Measurements from ENCODE around the gene LIFR. TPM values are rescaled to one million over a fixed set of nuclear protein-coding genes. Genes with fewer than 3 reads are reported as not detected.

LIFR gene
- total and polyA plus RNA-seq, 12 donors = 6.0 to 58.8 (median 41.8) TPM

GRCh38 chr5:38478878-38479277 is 77.6 kb downstream of the LIFR start:
- 76 to 87% methylated on average over 3 of the region's 3 CpGs for WGBS, 2 donors
- TF ChIP-seq CTCF (IDR thresholded peaks at IDR 0.05) = no peak
- H3K27me3 ChIP-seq = peaks cover 0 to 52% (median 0%) of the 10 kb centered on the region in 7 donors
- peaks cover 0 to 73% (median 8%) of the 10 kb centered on the region in 9 donors for H3K36me3 ChIP-seq
- intact Hi-C loops (cut with DNase I) = no loop called here
- H3K9me3 ChIP-seq = no peaks in the 10 kb centered on the region
- no peak overlapping the region for H3K27ac ChIP-seq
- DNase-seq (no peak), ATAC-seq (peak in 1 of 8 donors; percentile 14)
- no peaks in the 10 kb centered on the region for H3K4me1 ChIP-seq
- no peak overlapping the region for H3K4me3 ChIP-seq

- intact Hi-C loops (cut with DNase I) = no loop called here
- WGBS, 2 donors = 82 to 94% methylated on average over 3 of the region's 3 CpGs
- TF ChIP-seq CTCF (IDR thresholded peaks at IDR 0.05) = no peak
- ATAC-seq (no peak), DNase-seq (no peak)
- Histone ChIP-seq H3K27ac (no peak overlapping the region), H3K4me3 (no peak overlapping the region), H3K9me3 (no peaks in the 10 kb centered on the region), H3K36me3 (peaks cover 0 to 66% (median 7%) of the 10 kb centered on the region in 9 donors), H3K4me1 (peaks cover 0 to 4% (median 0%) of the 10 kb centered on the region in 9 donors), H3K27me3 (peaks cover 0 to 55% (median 0%) of the 10 kb centered on the region in 7 donors)
Measured at GRCh38 chr5:38478166-38478565, 78.3 kb downstream of the LIFR start.

GRCh38 chr5:38473008-38473407 is 83.4 kb downstream of the LIFR start:
- intact Hi-C loops (cut with DNase I) = loop anchor here in 1 of 10 donors (5.0 kb wide), 1 partner anchor 44 kb away; no protein-coding TSS in a partner anchor
- TF ChIP-seq CTCF (IDR thresholded peaks at IDR 0.05) = no peak
- Histone ChIP-seq H3K9me3 (no peaks in the 10 kb centered on the region), H3K4me3 (no peak overlapping the region), H3K4me1 (peaks cover 9 to 37% (median 26%) of the 10 kb centered on the region in 9 donors), H3K27ac (no peak overlapping the region), H3K36me3 (peaks cover 0 to 15% (median 0%) of the 10 kb centered on the region in 9 donors), H3K27me3 (peaks cover 0 to 59% (median 0%) of the 10 kb centered on the region in 7 donors)
- DNase-seq (peak in 1 of 2 donors; percentile 44), ATAC-seq (peak in 5 of 8 donors; percentile 25 to 60 (median 30))
- WGBS, 2 donors = 22 to 28% methylated on average over 8 of the region's 8 CpGs

- Histone ChIP-seq H3K4me3 (no peak overlapping the region), H3K9me3 (no peaks in the 10 kb centered on the region), H3K36me3 (peaks cover 0 to 14% (median 0%) of the 10 kb centered on the region in 9 donors), H3K27me3 (peaks cover 0 to 59% (median 0%) of the 10 kb centered on the region in 7 donors), H3K4me1 (peaks cover 13 to 42% (median 31%) of the 10 kb centered on the region in 9 donors), H3K27ac (no peak overlapping the region)
- 95% methylated on average over 7 of the region's 7 CpGs for WGBS, 2 donors
- DNase-seq (no peak), ATAC-seq (no peak)
- intact Hi-C loops (cut with DNase I) = loop anchor here in 1 of 10 donors (5.0 kb wide), 1 partner anchor 45 kb away; no protein-coding TSS in a partner anchor
- TF ChIP-seq CTCF (IDR thresholded peaks at IDR 0.05) = no peak
Measured at GRCh38 chr5:38472541-38472940, 83.9 kb downstream of the LIFR start.
